ENCODE measurements around the gene RNF225. TPM values are rescaled to one million over a fixed set of nuclear protein-coding genes. Genes with fewer than 3 reads are reported as not detected.

Gene RNF225
- total RNA-seq, 2 experiments from 2014 or later: 1.7 to 2.1 TPM

- Histone ChIP-seq H3K27ac (ENCODE audit: low read depth, low read length, poor library complexity, severe bottlenecking) (no peak overlapping the region), H3K4me2 (ENCODE audit: low read length) (no peak overlapping the region), H3K36me3 (ENCODE audit: insufficient read depth, low read length) (peaks cover 46% of the 10 kb centered on the region), H3K9me3 (ENCODE audit: low read length) (no peaks in the 10 kb centered on the region), H2AFZ (ENCODE audit: low read length) (no peak overlapping the region), H3K4me1 (ENCODE audit: insufficient read depth, low read length, poor library complexity, severe bottlenecking) (no peaks in the 10 kb centered on the region), H3K9me2 (ENCODE audit: insufficient read depth, low read length) (no peaks in the 10 kb centered on the region), H3K4me3 (ENCODE audit: low read depth, low read length, poor library complexity, severe bottlenecking) (no peak overlapping the region), H3K79me2 (ENCODE audit: insufficient read depth, low read depth, low read length) (no peaks in the 10 kb centered on the region), H4K20me1 (ENCODE audit: insufficient read depth, low read length) (no peaks in the 10 kb centered on the region)
- DNase-seq (ENCODE audit: low spot score): no peak
- POLR2A ChIA-PET: no interaction called here
- TF ChIP-seq EZH2phosphoT487 (IDR thresholded peaks at IDR 0.05; ENCODE audit: borderline replicate concordance, low read depth, low read length) (no peak), CTCF (conservative IDR thresholded peaks at IDR 0.05; ENCODE audit: low read length) (no peak)
- CTCF ChIA-PET (ENCODE audit: unreplicated experiment): no interaction called here
- no TSS peak for BruUV-seq (replicated peaks)
- intact Hi-C loops (cut with micrococcal nuclease; ENCODE audit: unreplicated experiment): no loop called here
Measured at GRCh38 chr19:58416604-58417003, 21.1 kb downstream of the RNF225 start.

- TF ChIP-seq CTCF (conservative IDR thresholded peaks at IDR 0.05; ENCODE audit: low read length) (no peak), EZH2phosphoT487 (IDR thresholded peaks at IDR 0.05; ENCODE audit: borderline replicate concordance, low read depth, low read length) (no peak)
- peaks cover 46% of the 10 kb centered on the region for H3K36me3 ChIP-seq (ENCODE audit: insufficient read depth, low read length)
- no peak overlapping the region for H2AFZ ChIP-seq (ENCODE audit: low read length)
- H3K4me2 ChIP-seq (ENCODE audit: low read length): no peak overlapping the region
- H3K9me3 ChIP-seq (ENCODE audit: low read length): no peaks in the 10 kb centered on the region
- H3K27ac ChIP-seq (ENCODE audit: low read depth, low read length, poor library complexity, severe bottlenecking): no peak overlapping the region
- DNase-seq (ENCODE audit: low spot score): no peak
- no peaks in the 10 kb centered on the region for H3K4me1 ChIP-seq (ENCODE audit: insufficient read depth, low read length, poor library complexity, severe bottlenecking)
- ChIA-PET CTCF (ENCODE audit: unreplicated experiment) (no interaction called here), POLR2A (no interaction called here)
- no peaks in the 10 kb centered on the region for H3K79me2 ChIP-seq (ENCODE audit: insufficient read depth, low read depth, low read length)
- H3K9me2 ChIP-seq (ENCODE audit: insufficient read depth, low read length): no peaks in the 10 kb centered on the region
- BruUV-seq (replicated peaks): no TSS peak
- H3K4me3 ChIP-seq (ENCODE audit: low read depth, low read length, poor library complexity, severe bottlenecking): no peak overlapping the region
- intact Hi-C loops (cut with micrococcal nuclease; ENCODE audit: unreplicated experiment): no loop called here
- no peaks in the 10 kb centered on the region for H4K20me1 ChIP-seq (ENCODE audit: insufficient read depth, low read length)
Measured at GRCh38 chr19:58417071-58417470, 21.6 kb downstream of the RNF225 start.

GRCh38 chr19:58428617-58429016, 33.2 kb downstream of the RNF225 start:
- no peaks in the 10 kb centered on the region for H3K79me2 ChIP-seq (ENCODE audit: insufficient read depth, low read depth, low read length)
- no peaks in the 10 kb centered on the region for H3K9me3 ChIP-seq (ENCODE audit: low read length)
- H2AFZ ChIP-seq (ENCODE audit: low read length): no peak overlapping the region
- no TSS peak for BruUV-seq (replicated peaks)
- intact Hi-C loops (cut with micrococcal nuclease; ENCODE audit: unreplicated experiment): no loop called here
- peaks cover 5% of the 10 kb centered on the region for H3K4me1 ChIP-seq (ENCODE audit: insufficient read depth, low read length, poor library complexity, severe bottlenecking)
- no peaks in the 10 kb centered on the region for H4K20me1 ChIP-seq (ENCODE audit: insufficient read depth, low read length)
- ChIA-PET POLR2A (no interaction called here), CTCF (ENCODE audit: unreplicated experiment) (no interaction called here)
- no peak overlapping the region for H3K4me2 ChIP-seq (ENCODE audit: low read length)
- no peaks in the 10 kb centered on the region for H3K9me2 ChIP-seq (ENCODE audit: insufficient read depth, low read length)
- H3K4me3 ChIP-seq (ENCODE audit: low read depth, low read length, poor library complexity, severe bottlenecking): no peak overlapping the region
- H3K27ac ChIP-seq (ENCODE audit: low read depth, low read length, poor library complexity, severe bottlenecking): no peak overlapping the region
- no peak for TF ChIP-seq CTCF (conservative IDR thresholded peaks at IDR 0.05; ENCODE audit: low read length)
- no peak for TF ChIP-seq EZH2phosphoT487 (IDR thresholded peaks at IDR 0.05; ENCODE audit: borderline replicate concordance, low read depth, low read length)
- no peaks in the 10 kb centered on the region; the same call in 1 of the 2 replicates for H3K36me3 ChIP-seq (ENCODE audit: insufficient read depth, low read length)
- DNase-seq (ENCODE audit: low spot score): no peak

All from OCI-LY7 (cell line).